Measurements from ENCODE around the gene DHRS4. TPM values are rescaled to one million over a fixed set of nuclear protein-coding genes. Genes with fewer than 3 reads are reported as not detected.
"Not testable (repeated sequence)": the region's sequence is repeated elsewhere in the genome, so short reads cannot be mapped to it uniquely, and the experiment has no call there.

The DHRS4 gene
- total RNA-seq, 8 experiments from 2014 or later = 3.3 to 91.0 (median 12.7) TPM

DNA sequence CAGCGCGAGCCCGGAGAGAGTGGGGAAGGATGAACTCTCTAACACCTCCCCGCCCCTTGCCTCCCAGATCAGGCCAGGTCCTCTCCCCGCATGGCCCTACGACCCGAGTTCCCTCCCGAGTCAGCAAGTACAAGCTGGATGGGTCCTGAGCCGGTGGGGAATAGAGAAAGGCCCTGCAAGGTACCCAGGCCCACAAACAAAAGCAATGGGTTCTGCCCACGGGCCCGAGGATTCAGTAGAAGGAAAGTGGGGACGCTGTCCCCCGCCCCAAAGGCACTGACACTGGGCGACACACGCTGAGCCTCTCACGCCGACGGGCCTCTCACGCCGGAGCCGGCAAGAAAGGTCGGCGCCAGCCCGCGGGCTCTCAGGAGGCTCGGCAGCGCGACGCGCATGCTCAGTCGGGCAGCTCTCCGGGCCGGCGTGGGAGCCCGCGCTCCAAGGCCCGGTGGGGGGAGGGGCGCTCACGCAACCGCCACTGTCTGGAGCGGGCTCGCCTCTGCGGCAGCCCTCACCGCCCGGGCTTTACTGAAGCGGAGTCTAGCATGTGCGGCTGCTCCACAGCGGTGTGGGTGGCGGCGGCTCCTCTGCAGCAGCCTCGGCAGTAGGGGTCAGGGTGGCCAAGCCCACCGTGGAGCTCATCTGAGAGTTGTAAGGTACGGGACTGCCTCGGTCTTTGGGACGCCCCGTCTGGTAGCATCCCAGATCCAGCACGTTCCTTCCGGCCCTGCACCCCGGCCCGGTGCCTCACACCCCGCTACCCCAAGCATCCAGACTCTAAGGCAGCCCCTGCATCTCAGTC is 16.1 kb downstream of the DHRS4 start:
- H3K4me1 ChIP-seq (replicated peaks in 1 of 2); H3K4me3 ChIP-seq; H3K27ac ChIP-seq; in situ Hi-C loops (cut with MboI; ENCODE audit: low pct_unique_long_range_greater_than_20kb in 2 of 9, low sequenced_read_pairs in 9 of 9, unreplicated experiment in 9 of 9): not testable (repeated sequence)
- no CpG with 5 or more reads among the region's 61 CpGs for WGBS, 10 experiments
- peak; percentile 84 to 98 (median 90) for ATAC-seq (replicated peaks in 6 of 8)

DNA sequence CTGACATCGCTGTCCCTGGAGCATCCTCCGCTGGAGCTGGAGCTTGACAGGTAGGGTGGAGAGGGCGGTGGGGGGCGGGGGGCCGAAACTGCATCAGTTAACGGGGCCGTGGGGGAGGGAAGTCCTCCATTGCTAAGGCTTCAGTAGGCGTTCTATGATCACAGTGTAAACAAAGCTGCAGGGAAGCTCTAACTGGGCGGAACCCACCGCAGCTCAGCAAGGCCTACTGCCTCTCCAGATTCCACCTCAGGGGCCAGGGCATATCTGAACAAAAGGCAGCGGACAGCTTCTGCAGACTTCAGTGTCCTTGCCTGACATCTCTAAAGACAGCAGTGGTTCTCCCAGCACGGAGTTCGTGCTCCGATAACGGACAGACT is 16.7 kb downstream of the DHRS4 start:
- H3K27ac ChIP-seq; in situ Hi-C loops (cut with MboI; ENCODE audit: low pct_unique_long_range_greater_than_20kb in 2 of 9, low sequenced_read_pairs in 9 of 9, unreplicated experiment in 9 of 9); H3K4me3 ChIP-seq; H3K4me1 ChIP-seq (replicated peaks in 1 of 2): not testable (repeated sequence)
- ATAC-seq (replicated peaks in 6 of 8) = peak in 3 of 8 experiments; percentile 4 to 27 (median 4)
- WGBS, 10 experiments = no CpG with 5 or more reads among the region's 15 CpGs

GRCh38 chr14:23973178-23973577 is 19.6 kb downstream of the DHRS4 start:
- H3K4me1 ChIP-seq (replicated peaks in 1 of 2); in situ Hi-C loops (cut with MboI; ENCODE audit: low pct_unique_long_range_greater_than_20kb in 2 of 9, low sequenced_read_pairs in 9 of 9, unreplicated experiment in 9 of 9); H3K4me3 ChIP-seq; H3K27ac ChIP-seq: not testable (repeated sequence)
- WGBS, 10 experiments = 67 to 94% (median 82%) methylated on average over 3 to 7 of the region's 8 CpGs; no CpG with 5 or more reads in 7 of the 10 experiments
- peak in 3 of 8 experiments; percentile 50 to 57 (median 53) for ATAC-seq (replicated peaks in 6 of 8)

GRCh38 chr14:23974041-23974440 is 20.5 kb downstream of the DHRS4 start:
- H3K4me3 ChIP-seq; ATAC-seq (replicated peaks in 6 of 8); in situ Hi-C loops (cut with MboI; ENCODE audit: low pct_unique_long_range_greater_than_20kb in 2 of 9, low sequenced_read_pairs in 9 of 9, unreplicated experiment in 9 of 9); H3K4me1 ChIP-seq (replicated peaks in 1 of 2); H3K27ac ChIP-seq: not testable (repeated sequence)

DNA sequence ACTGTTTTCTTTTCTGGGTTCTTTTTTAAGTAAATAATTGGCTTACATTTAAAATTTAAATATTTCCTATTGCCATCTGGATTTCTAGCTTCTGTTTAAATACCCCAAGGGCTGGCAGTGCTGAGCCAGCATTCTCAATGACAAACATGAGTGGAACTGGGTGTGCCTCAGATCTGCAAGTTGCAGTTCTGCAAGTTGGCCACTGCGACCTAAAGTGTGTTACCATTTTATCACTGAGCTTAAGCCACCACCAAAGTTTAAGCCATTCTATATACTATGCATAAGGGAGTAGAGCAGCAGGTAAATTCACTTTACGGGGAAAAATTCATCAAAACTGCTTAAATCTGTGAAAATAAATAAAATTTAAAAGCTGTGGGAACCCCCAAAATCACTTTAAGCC is 23.6 kb downstream of the DHRS4 start:
- peak in 3 of 8 experiments; percentile 95 to 99 (median 99) for ATAC-seq (replicated peaks in 6 of 8)
- WGBS, 10 experiments = 0 to 67% (median 46%) methylated on average over 1 to 2 of the region's 2 CpGs; no CpG with 5 or more reads in 4 of the 10 experiments
- H3K4me1 ChIP-seq (replicated peaks in 1 of 2); in situ Hi-C loops (cut with MboI; ENCODE audit: low pct_unique_long_range_greater_than_20kb in 2 of 9, low sequenced_read_pairs in 9 of 9, unreplicated experiment in 9 of 9); H3K4me3 ChIP-seq; H3K27ac ChIP-seq: not testable (repeated sequence)

- H3K4me1 ChIP-seq (replicated peaks in 1 of 2); ATAC-seq (replicated peaks in 6 of 8); H3K4me3 ChIP-seq; H3K27ac ChIP-seq: not testable (repeated sequence)
- in situ Hi-C loops (cut with MboI; ENCODE audit: low pct_unique_long_range_greater_than_20kb in 2 of 9, low sequenced_read_pairs in 9 of 9, unreplicated experiment in 9 of 9) = loop anchor here in 1 of 9 experiments (10.0 kb wide), 1 partner anchor 53 kb away; no protein-coding TSS in a partner anchor
- WGBS, 10 experiments = 88 to 100% methylated on average over 1 to 3 of the region's 10 CpGs; no CpG with 5 or more reads in 8 of the 10 experiments
Measured at GRCh38 chr14:23981951-23982813, 28.6 kb downstream of the DHRS4 start.

DNA sequence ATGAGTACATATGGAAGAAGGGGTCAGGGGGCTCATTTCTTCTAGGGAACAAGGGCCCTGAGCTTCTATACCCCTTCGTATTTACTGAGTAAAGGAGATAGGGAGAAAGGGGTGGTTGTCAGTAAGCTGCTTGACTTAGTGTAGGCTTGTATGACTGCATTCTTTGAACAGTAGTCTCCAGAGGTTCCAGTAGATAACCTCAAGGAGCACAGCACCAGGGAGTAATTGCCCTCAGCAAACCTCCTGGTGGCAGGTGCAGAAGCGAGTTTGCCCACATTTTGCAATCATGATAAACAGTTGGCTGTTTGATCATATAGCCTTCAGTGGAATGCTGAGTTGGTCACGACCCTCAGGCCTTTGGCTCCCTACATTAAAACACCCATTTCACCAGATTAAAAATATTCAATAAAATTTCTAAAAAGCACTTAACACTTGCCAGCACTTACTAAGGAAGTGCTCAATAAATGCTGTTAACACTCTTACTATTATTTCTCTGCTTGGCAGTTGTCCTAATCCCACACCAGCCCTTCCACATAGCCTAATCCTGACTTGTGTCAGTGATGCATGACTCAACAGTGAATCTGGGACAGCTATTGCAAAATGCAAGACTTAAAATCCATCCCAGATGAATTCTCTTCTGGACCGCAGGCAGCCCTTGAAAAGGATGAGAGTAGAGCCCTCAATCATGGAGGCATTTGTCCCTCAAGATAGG is 31.5 kb downstream of the DHRS4 start:
- WGBS, 10 experiments = 20 to 100% (median 60%) methylated on average over 1 to 3 of the region's 4 CpGs; no CpG with 5 or more reads in 3 of the 10 experiments
- in situ Hi-C loops (cut with MboI; ENCODE audit: low pct_unique_long_range_greater_than_20kb in 2 of 9, low sequenced_read_pairs in 9 of 9, unreplicated experiment in 9 of 9) = loop anchor here in 1 of 9 experiments (10.0 kb wide), 1 partner anchor 50 kb away; no protein-coding TSS in a partner anchor
- Histone ChIP-seq H3K4me1 (replicated peaks in 1 of 2) (peaks cover 0 to 19% of the 10 kb centered on the region in 2 donors), H3K27ac (no peak overlapping the region), H3K4me3 (no peak overlapping the region)
- ATAC-seq (replicated peaks in 6 of 8) = peak in 2 of 8 experiments; percentile 44 to 61

GRCh38 chr14:23988223-23988606 is 34.6 kb downstream of the DHRS4 start:
- WGBS, 10 experiments = no CpG with 5 or more reads among the region's 6 CpGs
- ATAC-seq (replicated peaks in 6 of 8) = peak in 6 of 8 experiments; percentile 7 to 19 (median 12)
- H3K4me1 ChIP-seq (replicated peaks in 1 of 2) = peaks cover 0 to 19% of the 10 kb centered on the region in 2 donors
- not testable (repeated sequence) for H3K27ac ChIP-seq, H3K4me3 ChIP-seq
- in situ Hi-C loops (cut with MboI; ENCODE audit: low pct_unique_long_range_greater_than_20kb in 2 of 9, low sequenced_read_pairs in 9 of 9, unreplicated experiment in 9 of 9) = loop anchor here in 1 of 9 experiments (10.0 kb wide), 1 partner anchor 47 kb away; no protein-coding TSS in a partner anchor

DNA sequence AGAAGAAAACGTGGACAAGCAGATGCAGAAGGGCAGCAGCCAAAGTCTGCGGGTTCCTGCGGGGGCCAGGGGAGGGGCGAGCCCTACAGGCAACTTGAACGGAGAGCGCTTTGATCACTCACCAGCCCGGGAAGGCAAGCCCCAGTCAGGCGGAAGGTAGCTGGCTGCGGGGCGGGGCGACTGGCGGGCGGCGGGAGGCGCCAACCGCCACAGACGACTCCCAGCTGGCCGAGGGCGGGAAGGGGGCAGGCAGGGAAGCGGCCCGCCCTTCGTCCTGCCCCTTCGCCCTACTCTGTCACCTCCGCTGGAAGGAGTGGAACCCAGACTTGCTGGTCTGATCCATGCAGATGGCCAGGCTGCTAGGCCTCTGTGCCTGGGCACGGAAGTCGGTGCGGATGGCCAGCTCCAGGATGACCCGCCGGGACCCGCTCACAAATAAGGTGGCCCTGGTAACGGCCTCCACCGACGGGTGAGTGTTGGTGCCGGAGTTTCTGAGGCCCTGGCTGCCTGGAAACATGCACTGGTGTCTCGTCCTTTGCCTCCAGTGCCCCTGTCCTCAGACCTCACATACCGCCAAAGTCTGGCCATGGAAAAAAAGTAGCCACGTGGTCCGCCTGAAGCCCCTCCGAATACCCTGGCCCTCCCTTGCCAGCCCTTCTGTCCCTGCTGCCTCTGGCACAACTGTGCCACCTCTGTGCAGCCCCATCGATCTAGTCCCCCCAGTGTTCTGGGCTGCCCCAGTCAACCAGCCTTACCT is 35.2 kb downstream of the DHRS4 start, which contains the start of gene DHRS4L2:
Gene DHRS4L2, plus strand, starts transcription at position 323 of the 757 bp plus-strand sequence. Its CDS starts 19 bp downstream, at position 342.
- peak; percentile 55 to 90 (median 80) for ATAC-seq (replicated peaks in 6 of 8)
- 0 to 80% (median 67%) methylated on average over 2 to 3 of the region's 40 CpGs; no CpG with 5 or more reads in 7 of the 10 experiments for WGBS, 10 experiments
- not testable (repeated sequence) for H3K4me3 ChIP-seq, H3K27ac ChIP-seq
- H3K4me1 ChIP-seq (replicated peaks in 1 of 2) = peaks cover 0 to 19% of the 10 kb centered on the region in 2 donors
- in situ Hi-C loops (cut with MboI; ENCODE audit: low pct_unique_long_range_greater_than_20kb in 2 of 9, low sequenced_read_pairs in 9 of 9, unreplicated experiment in 9 of 9) = loop anchor here in 1 of 9 experiments (10.0 kb wide), 1 partner anchor 46 kb away; no protein-coding TSS in a partner anchor

- in situ Hi-C loops (cut with MboI; ENCODE audit: low pct_unique_long_range_greater_than_20kb in 2 of 9, low sequenced_read_pairs in 9 of 9, unreplicated experiment in 9 of 9) = loop anchor here in 1 of 9 experiments (10.0 kb wide), 1 partner anchor 45 kb away; no protein-coding TSS in a partner anchor
- H3K4me3 ChIP-seq = not testable (repeated sequence)
- WGBS, 10 experiments = 54 to 100% (median 92%) methylated on average over 1 to 6 of the region's 21 CpGs; no CpG with 5 or more reads in 5 of the 10 experiments
Measured at GRCh38 chr14:23989734-23990445, 36.3 kb downstream of the DHRS4 start.

DNA sequence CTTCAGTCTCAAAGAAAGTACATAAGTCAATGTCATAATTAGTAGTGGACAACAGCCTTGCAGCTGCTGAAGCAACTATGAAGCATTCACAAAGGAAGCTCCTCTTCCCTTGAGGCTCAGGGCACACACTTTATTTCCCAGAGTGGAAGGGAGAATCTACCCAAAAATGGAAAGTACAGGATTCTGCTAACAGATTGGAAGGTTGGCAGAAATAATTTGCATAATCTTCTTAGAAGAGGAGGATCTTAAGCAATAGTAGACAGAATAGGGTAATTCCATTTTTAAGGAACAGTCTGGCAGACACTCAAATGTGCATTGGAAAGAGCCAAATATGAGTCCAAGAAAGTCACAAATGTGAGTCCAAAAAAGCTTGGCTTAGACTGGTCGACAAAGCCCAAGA is 37.4 kb downstream of the DHRS4 start:
- H3K4me3 ChIP-seq; H3K27ac ChIP-seq; ATAC-seq (replicated peaks in 6 of 8); in situ Hi-C loops (cut with MboI; ENCODE audit: low pct_unique_long_range_greater_than_20kb in 2 of 9, low sequenced_read_pairs in 9 of 9, unreplicated experiment in 9 of 9): not testable (repeated sequence)
- H3K4me1 ChIP-seq (replicated peaks in 1 of 2) = peaks cover 0 to 19% of the 10 kb centered on the region in 2 donors
- whole genome bisulfite sequencing, 10 experiments = 33% methylated on average over 1 of the region's 1 CpG; no CpG with 5 or more reads in 9 of the 10 experiments

More at GRCh38 chr14:23989734-23990445, 36.3 kb downstream of the DHRS4 start:
- H3K4me1 ChIP-seq (replicated peaks in 1 of 2) = peaks cover 0 to 19% of the 10 kb centered on the region in 2 donors
- peak in 3 of 8 experiments; percentile 22 to 45 (median 27) for ATAC-seq (replicated peaks in 6 of 8)
- H3K27ac ChIP-seq = not testable (repeated sequence)

Data from motor neuron (in vitro differentiated cells).